Measurements from ENCODE around the gene MTHFD1L.
"Not testable (repeated sequence)": the region's sequence is repeated elsewhere in the genome, so short reads cannot be mapped to it uniquely, and the experiment has no call there.

Gene MTHFD1L

DNA sequence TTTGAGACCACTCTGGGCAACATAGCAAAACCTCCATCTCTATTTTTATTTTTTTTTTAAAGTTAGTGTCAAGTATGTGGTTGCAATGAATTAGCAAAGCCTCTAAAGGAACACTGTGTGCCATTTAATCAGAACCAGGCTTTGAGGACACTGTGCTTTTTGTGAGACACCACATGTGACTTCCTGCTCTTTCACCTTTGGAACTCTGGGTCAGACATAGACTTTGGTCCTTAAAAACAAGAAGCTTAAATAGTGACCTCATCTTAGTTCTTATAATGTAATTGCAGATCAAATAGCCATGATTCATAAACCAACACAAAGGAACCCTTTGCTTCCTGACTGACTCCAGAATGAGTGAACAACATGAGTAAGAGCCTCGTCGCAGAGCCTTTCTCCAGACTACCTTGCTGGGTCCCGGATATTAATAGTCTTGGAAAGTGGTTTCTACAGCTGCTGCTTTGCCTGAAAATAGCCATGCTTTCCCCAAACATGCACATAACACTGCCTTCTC is 170.8 kb downstream of the MTHFD1L start:
- not testable (repeated sequence) for DNase-seq (ENCODE audit: insufficient read length, low spot score); FAIRE-seq

- no peak for DNase-seq (ENCODE audit: insufficient read length, low spot score)
- no peak for FAIRE-seq
These were observed 171.6 kb downstream of the MTHFD1L start for GRCh38 chr6:151036869-151037680.

- FAIRE-seq = no peak
- DNase-seq (ENCODE audit: insufficient read length, low spot score) = no peak
These were observed 173.1 kb downstream of the MTHFD1L start for GRCh38 chr6:151038616-151039015.

- FAIRE-seq; DNase-seq (ENCODE audit: insufficient read length, low spot score): not testable (repeated sequence)
These were observed 175.5 kb downstream of the MTHFD1L start for GRCh38 chr6:151040888-151041521.

GRCh38 chr6:151041686-151042085 is 176.2 kb downstream of the MTHFD1L start:
- DNase-seq (ENCODE audit: insufficient read length, low spot score) (no peak), FAIRE-seq (no peak)

GRCh38 chr6:151042911-151043330 is 177.4 kb downstream of the MTHFD1L start:
- FAIRE-seq; DNase-seq (ENCODE audit: insufficient read length, low spot score): not testable (repeated sequence)

DNA sequence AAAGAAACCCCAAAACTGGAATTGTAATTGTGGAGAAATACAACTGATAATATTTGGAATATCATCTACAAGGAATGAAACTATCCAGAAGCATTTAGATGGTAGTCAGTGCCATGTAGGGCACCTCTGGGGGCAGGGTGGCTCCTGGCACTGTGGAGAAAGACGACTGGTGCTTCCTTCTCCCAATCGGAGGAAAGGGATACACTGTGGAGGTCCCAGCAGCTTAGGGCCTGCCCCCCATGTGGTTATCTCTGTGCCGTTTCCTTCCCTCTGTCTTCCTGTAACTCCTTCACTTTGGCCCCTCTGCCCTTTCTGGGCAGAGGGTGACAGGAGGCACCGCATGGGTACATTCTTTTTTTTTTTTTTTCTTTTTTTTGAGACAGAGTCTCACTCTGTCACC is 178.4 kb downstream of the MTHFD1L start:
- DNase-seq (ENCODE audit: insufficient read length, low spot score) (no peak), FAIRE-seq (no peak)

DNA sequence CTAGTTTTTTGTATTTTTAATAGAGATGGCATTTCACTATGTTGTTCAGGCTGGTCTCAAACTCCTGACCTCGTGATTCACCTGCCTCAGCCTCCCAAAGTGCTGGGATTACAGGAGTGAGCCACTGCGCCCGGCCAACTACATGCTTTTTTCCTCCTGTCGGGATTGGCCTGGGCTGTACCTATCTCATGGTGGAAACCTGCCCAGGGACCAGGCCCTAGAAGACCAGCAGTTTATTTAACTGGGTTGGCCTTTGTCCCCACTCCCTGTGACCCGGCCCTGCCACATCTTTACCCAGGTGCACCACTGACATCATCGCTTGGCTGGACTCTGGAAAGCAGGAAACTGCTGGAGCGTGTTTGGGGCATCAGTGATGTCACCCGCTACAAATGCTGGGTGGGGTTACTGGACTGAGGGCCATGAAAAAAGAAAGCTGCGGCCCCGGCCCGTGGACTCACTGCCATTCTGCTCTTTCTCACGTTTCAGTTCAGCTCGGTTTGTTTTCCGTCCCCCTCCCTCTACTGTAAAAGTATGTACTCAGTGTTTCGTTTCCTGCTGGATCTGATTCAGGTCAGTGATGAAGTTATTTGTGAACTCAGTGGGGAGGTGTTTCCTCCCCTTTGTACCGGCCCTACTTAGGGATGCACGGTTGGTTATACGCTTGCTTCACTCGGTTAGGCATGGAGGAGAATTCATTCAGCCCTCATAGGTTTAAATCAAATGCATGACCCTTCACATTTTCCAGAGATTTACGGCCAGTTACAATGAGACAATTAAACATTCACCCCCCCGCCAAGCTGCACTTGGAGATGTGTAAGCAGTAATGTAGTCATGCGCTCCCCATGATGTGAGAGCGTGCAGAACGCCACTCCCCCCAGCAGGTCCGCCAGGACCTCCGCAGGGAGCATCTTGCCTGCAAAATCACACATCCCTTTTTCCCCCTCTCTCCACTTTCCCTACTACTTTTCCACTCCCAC is 179.3 kb downstream of the MTHFD1L start:
- no peak for DNase-seq (ENCODE audit: insufficient read length, low spot score)
- no peak for FAIRE-seq

DNA sequence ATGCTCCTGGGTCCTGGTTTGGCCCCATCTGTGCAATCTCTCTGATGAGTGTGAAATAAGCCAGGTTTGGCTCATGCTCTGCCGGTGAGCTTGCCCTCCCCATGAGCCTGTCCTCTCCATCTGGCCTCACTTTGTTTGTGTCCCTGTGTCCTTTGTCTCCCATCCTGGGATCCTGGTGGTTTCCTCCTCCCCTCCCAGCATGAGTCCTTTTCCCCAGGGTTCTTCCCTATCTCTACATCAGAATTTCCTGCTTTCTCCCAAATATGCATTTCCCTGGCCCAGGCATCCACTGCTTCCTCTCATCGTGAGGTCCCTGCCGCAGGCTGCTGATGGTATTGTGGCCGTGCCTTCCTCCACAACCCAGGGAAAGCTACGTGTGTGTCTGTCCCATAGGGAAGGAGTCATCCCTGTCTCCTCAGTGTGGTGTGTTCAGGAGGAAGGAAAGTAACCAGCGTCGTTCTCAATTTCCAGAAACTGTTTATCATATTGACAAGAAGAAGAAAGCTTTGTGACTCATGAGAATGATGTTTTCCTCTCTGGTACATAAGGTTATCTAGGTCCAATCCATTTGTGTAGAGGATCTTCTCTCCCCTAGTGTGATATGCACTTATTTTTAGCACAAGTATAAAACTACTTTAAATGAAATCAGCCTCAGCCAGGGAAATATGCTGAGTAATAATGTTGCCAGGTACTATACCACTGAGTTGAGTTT is 180.2 kb downstream of the MTHFD1L start:
- DNase-seq (ENCODE audit: insufficient read length, low spot score); FAIRE-seq: not testable (repeated sequence)

GRCh38 chr6:151051164-151051563 is 185.7 kb downstream of the MTHFD1L start:
- FAIRE-seq = no peak
- DNase-seq (ENCODE audit: insufficient read length, low spot score) = no peak

DNA sequence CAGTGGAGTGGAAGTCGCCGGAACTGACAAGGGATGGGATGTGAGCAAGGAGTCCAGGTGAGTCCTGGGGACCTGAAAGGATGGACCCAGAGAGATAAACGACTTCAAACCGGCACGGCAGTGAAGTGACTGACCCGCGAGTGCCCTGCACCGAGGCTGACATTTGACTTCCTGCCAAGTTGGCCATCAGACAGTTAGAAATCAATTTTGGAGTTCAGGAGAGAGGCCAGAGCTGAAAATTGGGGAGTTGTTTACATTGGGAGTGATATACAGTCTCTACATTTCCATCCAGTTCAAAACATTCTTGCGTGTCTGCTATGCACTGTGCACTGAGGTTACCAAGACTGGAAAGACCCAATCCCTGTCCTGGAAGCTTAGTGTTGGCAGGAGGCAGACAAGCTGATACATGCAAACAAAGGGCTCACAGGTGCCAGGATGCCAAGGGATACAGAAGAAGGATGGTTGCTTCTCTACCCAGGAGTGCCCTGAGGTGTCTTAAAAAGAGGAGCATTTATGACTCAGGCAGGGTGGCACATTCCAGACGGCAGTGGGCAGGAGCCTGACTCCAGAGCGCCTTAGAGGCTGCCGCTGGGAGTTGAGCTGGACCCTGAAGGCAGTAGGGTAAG is 186.6 kb downstream of the MTHFD1L start:
- FAIRE-seq = no peak
- DNase-seq (ENCODE audit: insufficient read length, low spot score) = no peak

DNA sequence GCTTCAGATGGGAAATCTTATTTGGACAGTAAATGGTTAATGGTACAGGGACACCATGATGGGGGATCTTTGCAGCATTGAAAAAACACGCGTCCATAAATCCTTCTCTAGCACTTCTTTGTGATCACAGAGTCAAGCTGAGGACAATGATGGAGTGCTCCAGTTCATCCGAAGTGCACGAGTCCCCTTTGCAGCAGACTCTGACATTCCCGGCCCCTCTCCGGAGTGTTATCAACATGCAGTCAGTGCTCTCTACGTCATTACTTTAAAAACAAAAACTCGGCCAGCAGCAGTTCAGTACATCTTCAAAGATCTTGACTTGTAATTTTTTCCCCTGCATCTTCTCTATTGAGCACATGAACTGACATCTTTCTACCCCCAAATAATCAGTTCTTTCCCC is 188.8 kb downstream of the MTHFD1L start:
- FAIRE-seq (no peak), DNase-seq (ENCODE audit: insufficient read length, low spot score) (no peak)

DNA sequence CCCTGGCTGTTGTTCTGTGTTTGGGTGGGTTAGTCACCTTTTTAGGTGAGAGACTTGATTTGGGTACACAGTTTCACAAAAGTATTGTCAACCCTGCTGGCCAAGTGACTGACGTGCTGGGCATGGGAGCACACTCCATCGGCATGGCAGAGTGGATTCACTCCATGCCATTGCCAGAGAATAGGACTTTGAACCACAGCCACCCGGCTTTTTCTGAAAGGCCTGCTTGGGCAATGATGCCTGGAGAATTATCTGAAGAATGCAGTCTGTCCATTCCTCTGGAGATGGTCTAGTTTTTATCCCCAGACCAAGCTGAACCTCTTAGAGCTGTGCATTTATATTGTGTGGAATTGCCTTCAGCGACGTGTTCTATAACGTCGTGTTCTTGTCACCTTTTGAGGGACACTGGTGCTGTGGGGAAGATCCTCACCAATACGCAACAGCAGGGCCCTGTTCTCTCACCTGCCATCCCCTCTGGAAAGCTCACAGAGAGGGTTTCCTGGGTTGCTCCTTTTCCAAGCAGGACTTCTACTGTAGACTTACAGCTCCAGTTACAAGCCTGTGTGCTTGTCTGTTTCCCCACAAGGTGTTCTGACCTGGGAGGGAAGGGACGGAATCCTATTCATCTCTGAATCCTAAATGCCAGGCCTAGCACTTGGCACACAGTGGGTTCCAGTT is 190.9 kb downstream of the MTHFD1L start:
- FAIRE-seq (no peak), DNase-seq (ENCODE audit: insufficient read length, low spot score) (no peak)

GRCh38 chr6:151057061-151057460 is 191.6 kb downstream of the MTHFD1L start:
- no peak for DNase-seq (ENCODE audit: insufficient read length, low spot score)
- FAIRE-seq = no peak

DNA sequence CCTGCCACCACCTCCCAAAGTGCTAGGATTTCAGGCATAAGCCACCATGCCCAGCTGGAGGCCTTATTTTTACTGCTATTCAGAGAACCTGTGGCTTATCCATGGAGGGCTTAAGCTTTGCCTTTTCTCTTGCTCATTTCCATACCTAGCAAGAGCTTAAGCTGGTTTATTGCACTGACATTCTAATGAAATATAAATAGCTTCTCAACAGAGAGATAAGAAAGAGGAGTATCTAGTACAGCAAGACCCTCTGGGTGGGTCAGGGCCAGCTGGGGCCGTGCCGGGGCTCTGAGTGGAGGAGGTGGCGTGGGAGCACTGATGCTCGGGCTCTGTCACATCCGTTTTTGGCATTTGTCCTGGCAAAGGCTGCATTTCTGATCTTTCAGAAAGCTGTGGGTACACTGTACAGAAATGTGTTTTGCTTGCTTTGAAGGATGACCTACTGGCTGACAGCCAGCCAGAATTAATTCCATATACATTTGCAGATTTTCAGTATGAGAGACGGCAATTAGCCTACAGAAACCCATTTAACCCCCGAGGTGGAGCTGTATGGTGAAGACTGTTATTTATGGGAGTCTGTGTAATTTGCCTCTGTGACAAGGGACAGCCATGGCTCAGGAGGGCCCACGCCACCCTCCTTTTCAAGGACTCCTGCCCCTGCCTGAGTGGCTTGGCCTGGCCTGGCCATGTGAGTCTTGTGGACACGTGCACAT is 192.7 kb downstream of the MTHFD1L start:
- FAIRE-seq = no peak
- DNase-seq (ENCODE audit: insufficient read length, low spot score) = no peak

- FAIRE-seq = no peak
- no peak for DNase-seq (ENCODE audit: insufficient read length, low spot score)
These were observed 194.2 kb downstream of the MTHFD1L start for GRCh38 chr6:151059612-151060095.

DNA sequence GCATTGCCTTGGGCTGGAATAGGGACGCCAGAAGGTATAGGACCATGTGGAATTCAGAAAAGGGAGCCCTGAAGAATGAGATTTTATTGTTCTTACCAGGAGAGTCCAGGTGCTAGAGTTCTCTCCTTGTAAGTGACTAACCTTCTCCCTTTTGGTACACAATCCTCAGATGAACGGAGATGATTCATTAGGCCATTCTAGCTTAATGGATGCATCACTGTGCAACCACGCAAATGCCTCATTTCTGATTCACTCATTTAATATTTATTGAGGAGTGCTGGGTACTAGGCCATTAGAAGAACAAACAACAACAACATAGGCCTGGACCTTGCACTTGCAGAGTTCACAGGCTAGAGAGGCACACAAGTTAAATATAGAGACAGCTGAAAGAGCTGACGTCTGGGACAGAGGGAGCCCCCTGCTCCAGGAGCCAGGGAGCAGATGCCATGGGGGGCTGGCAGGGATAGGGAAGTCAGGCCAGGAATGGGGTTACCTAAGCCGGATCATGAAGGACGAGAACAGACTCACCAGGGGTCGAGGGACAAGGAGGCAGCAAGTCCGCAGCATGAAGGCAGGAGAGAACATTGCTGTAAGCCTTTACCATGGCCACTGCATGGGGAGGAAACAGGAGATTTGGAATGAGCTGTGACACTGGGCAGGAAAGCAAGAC is 194.7 kb downstream of the MTHFD1L start:
- no peak for DNase-seq (ENCODE audit: insufficient read length, low spot score)
- no peak for FAIRE-seq

Data from GM19239 (cell line).